Naive thymus-derived CD4-positive, alpha-beta T cell (primary cell): Measurements from ENCODE around the gene CRYL1. TPM values are rescaled to one million over a fixed set of nuclear protein-coding genes. Genes with fewer than 3 reads are reported as not detected.

Source experiments
- ATAC-seq: fragments of 150-1000 bp; cut with Tn5 transposase; 2 replicates; pipeline ENCODE4 v1.10.0; 2021; ENCODE audit warnings: mild to moderate bottlenecking, moderate library complexity
- CTCF ChIA-PET: fragments of 350-600 bp; sonication (Branson Sonifier 250); formaldehyde crosslinking; loops from one replicate; lab custom pipeline; 2021; ENCODE audit warnings: antibody characterized with exemption; lab: Charles Lee
- POLR2A ChIA-PET: fragments of 350-600 bp; sonication (Branson Sonifier 250); formaldehyde crosslinking; loops from one replicate; lab custom pipeline; 2021; ENCODE audit warnings: antibody characterized with exemption, inconsistent platforms; lab: Charles Lee
- DNase-seq, 9 donors: peaks; one replicate each; pipeline versions ENCODE4 v3.0.0 to v3.0.0-alpha.2; 2020 to 2022; ENCODE audit warnings: mixed read lengths in 1 of 9
- H3K27ac ChIP-seq: one replicate; pipeline ENCODE4 v1.7.0; 2013; ENCODE audit warnings: mild to moderate bottlenecking, low read depth, low read length, moderate library complexity
- H3K27me3 ChIP-seq, 2 donors: one replicate each; pipeline ENCODE4 v1.7.0; 2013; ENCODE audit warnings: low read length in 2 of 2, mild to moderate bottlenecking in 2 of 2, moderate library complexity in 2 of 2; ENCODE audit not compliant: control insufficient read depth in 2 of 2, insufficient read depth in 2 of 2
- H3K36me3 ChIP-seq, 3 experiments: 1 replicate in 2 of 3; 2 replicates in 1 of 3; pipeline ENCODE4 v1.7.0; 2013; ENCODE audit warnings: low read length in 3 of 3, mild to moderate bottlenecking in 3 of 3, moderate library complexity in 1 of 3; ENCODE audit not compliant: insufficient read depth in 3 of 3, control insufficient read depth in 2 of 3
- H3K4me1 ChIP-seq, 2 donors: one replicate each; pipeline ENCODE4 v1.7.0; 2013; ENCODE audit warnings: low read length in 2 of 2, mild to moderate bottlenecking in 2 of 2, moderate library complexity in 1 of 2; ENCODE audit not compliant: control insufficient read depth in 2 of 2, insufficient read depth in 2 of 2
- H3K4me3 ChIP-seq: 2 replicates; pipeline ENCODE4 v1.7.0; 2013; ENCODE audit warnings: mild to moderate bottlenecking, low read length
- H3K9me3 ChIP-seq, 3 experiments: 1 replicate in 2 of 3; 2 replicates in 1 of 3; pipeline ENCODE4 v1.7.0; 2013; ENCODE audit warnings: low read length in 3 of 3; ENCODE audit not compliant: control insufficient read depth in 2 of 3
- H3K27ac Mint-ChIP-seq, 9 donors: one replicate each; pipeline ENCODE4 v1.8.0; 2020 to 2022; ENCODE audit warnings: mixed read lengths in 9 of 9, mild to moderate bottlenecking in 8 of 9, moderate library complexity in 5 of 9, inconsistent platforms in 2 of 9
- H3K27me3 Mint-ChIP-seq, 5 donors: one replicate each; pipeline ENCODE4 v1.8.0; 2021 to 2022; ENCODE audit warnings: mixed read lengths in 5 of 5, mild to moderate bottlenecking in 1 of 5
- H3K36me3 Mint-ChIP-seq, 5 donors: one replicate each; pipeline ENCODE4 v1.8.0; 2020 to 2022; ENCODE audit warnings: mixed read lengths in 5 of 5, mild to moderate bottlenecking in 3 of 5, inconsistent platforms in 1 of 5
- H3K4me1 Mint-ChIP-seq, 7 donors: one replicate each; pipeline ENCODE4 v1.8.0; 2020 to 2022; ENCODE audit warnings: mixed read lengths in 7 of 7, mild to moderate bottlenecking in 3 of 7, inconsistent platforms in 1 of 7
- H3K4me3 Mint-ChIP-seq, 10 donors: one replicate each; pipeline ENCODE4 v1.8.0; 2020 to 2022; ENCODE audit warnings: mild to moderate bottlenecking in 10 of 10, mixed read lengths in 10 of 10, moderate library complexity in 6 of 10, inconsistent platforms in 2 of 10
- H3K9me3 Mint-ChIP-seq, 11 donors: one replicate each; pipeline ENCODE4 v1.8.0; 2020 to 2022; ENCODE audit warnings: mixed read lengths in 11 of 11, mild to moderate bottlenecking in 4 of 11, inconsistent platforms in 1 of 11, moderate library complexity in 1 of 11
- intact Hi-C, 2 donors: fragments of 100-400 bp; cut with micrococcal nuclease; formaldehyde crosslinking; loops; one replicate each; pipeline ENCODE4 v1.15.1; 2023
- polyA plus RNA-seq, 2 donors: library from polyadenylated mRNA; unstranded; fragments of 300-500 nt; fragmentation: Illumina TruSeq; gene quantifications; one replicate each; pipeline ENCODE4 v1.2.3, GENCODE V29; 2021
- total RNA-seq, 6 experiments: library from RNA in 5 of 6; stranded (reverse) in 5 of 6; gene quantifications; 1 replicate in 5 of 6; 2 replicates in 1 of 6; pipeline ENCODE4 v1.2.3 and lab custom pipeline; 2021 to 2026

Gene CRYL1
- total and polyA plus RNA-seq, 7 experiments from 2014 or later = 12.3 to 44.1 (median 18.4) TPM

- Mint-ChIP-seq H3K4me3 (no peak overlapping the region), H3K27me3 (no peaks in the 10 kb centered on the region), H3K36me3 (peaks cover 0 to 9% (median 4%) of the 10 kb centered on the region in 5 donors), H3K4me1 (no peaks in the 10 kb centered on the region), H3K27ac (no peak overlapping the region), H3K9me3 (peaks cover 0 to 7% (median 0%) of the 10 kb centered on the region in 11 donors)
- ChIA-PET POLR2A (no interaction called here), CTCF (no interaction called here)
- intact Hi-C loops = no loop called here
- Histone ChIP-seq H3K27me3 (no peaks in the 10 kb centered on the region), H3K4me3 (no peak overlapping the region), H3K36me3 (no peaks in the 10 kb centered on the region), H3K27ac (no peak overlapping the region), H3K9me3 (no peaks in the 10 kb centered on the region), H3K4me1 (no peaks in the 10 kb centered on the region)
- ATAC-seq (no peak), DNase-seq (no peak)
These were observed 131.2 kb downstream of the CRYL1 start for GRCh38 chr13:20394506-20394905.

- no peak for DNase-seq
- no peaks in the 10 kb centered on the region for H3K4me1 ChIP-seq
- peaks cover 0 to 7% (median 0%) of the 10 kb centered on the region in 11 donors for H3K9me3 Mint-ChIP-seq
- ATAC-seq = no peak
- no peak overlapping the region for H3K4me3 ChIP-seq
- no peaks in the 10 kb centered on the region for H3K27me3 ChIP-seq
- H3K27me3 Mint-ChIP-seq = no peaks in the 10 kb centered on the region
- H3K27ac Mint-ChIP-seq = no peak overlapping the region
- no peak overlapping the region for H3K27ac ChIP-seq
- no peaks in the 10 kb centered on the region for H3K4me1 Mint-ChIP-seq
- peaks cover 0 to 9% (median 4%) of the 10 kb centered on the region in 5 donors for H3K36me3 Mint-ChIP-seq
- CTCF ChIA-PET = no interaction called here
- intact Hi-C loops = no loop called here
- H3K36me3 ChIP-seq = no peaks in the 10 kb centered on the region
- no peak overlapping the region for H3K4me3 Mint-ChIP-seq
- POLR2A ChIA-PET = no interaction called here
- no peaks in the 10 kb centered on the region for H3K9me3 ChIP-seq
These were observed 131.5 kb downstream of the CRYL1 start for GRCh38 chr13:20394169-20394501.

- POLR2A ChIA-PET = no interaction called here
- intact Hi-C loops = no loop called here
- H3K27ac ChIP-seq = no peak overlapping the region
- no peak overlapping the region for H3K4me3 ChIP-seq
- Mint-ChIP-seq H3K27me3 (no peaks in the 10 kb centered on the region), H3K9me3 (peaks cover 0 to 7% (median 0%) of the 10 kb centered on the region in 11 donors), H3K36me3 (peaks cover 0 to 9% (median 4%) of the 10 kb centered on the region in 5 donors), H3K4me1 (peaks cover 0 to 2% (median 0%) of the 10 kb centered on the region in 7 donors), H3K27ac (no peak overlapping the region), H3K4me3 (no peak overlapping the region)
- no peak for DNase-seq
- H3K9me3 ChIP-seq = no peaks in the 10 kb centered on the region
- no peak for ATAC-seq
- no peaks in the 10 kb centered on the region for H3K36me3 ChIP-seq
- H3K4me1 ChIP-seq = no peaks in the 10 kb centered on the region
- no peaks in the 10 kb centered on the region for H3K27me3 ChIP-seq
- CTCF ChIA-PET = no interaction called here
These were observed 132.1 kb downstream of the CRYL1 start for GRCh38 chr13:20393273-20394168.

- Histone ChIP-seq H3K36me3 (no peaks in the 10 kb centered on the region), H3K4me3 (no peak overlapping the region), H3K4me1 (no peaks in the 10 kb centered on the region), H3K9me3 (no peaks in the 10 kb centered on the region), H3K27me3 (no peaks in the 10 kb centered on the region), H3K27ac (no peak overlapping the region)
- intact Hi-C loops = no loop called here
- ATAC-seq (no peak), DNase-seq (no peak)
- no peak overlapping the region for H3K4me3 Mint-ChIP-seq
- H3K4me1 Mint-ChIP-seq = peaks cover 0 to 12% (median 4%) of the 10 kb centered on the region in 7 donors
- ChIA-PET CTCF (no interaction called here), POLR2A (no interaction called here)
- peaks cover 0 to 6% (median 4%) of the 10 kb centered on the region in 5 donors for H3K36me3 Mint-ChIP-seq
- H3K27me3 Mint-ChIP-seq = no peaks in the 10 kb centered on the region
- peaks cover 0 to 7% (median 0%) of the 10 kb centered on the region in 11 donors for H3K9me3 Mint-ChIP-seq
- H3K27ac Mint-ChIP-seq = no peak overlapping the region
These were observed 133.1 kb downstream of the CRYL1 start for GRCh38 chr13:20392530-20392929.

GRCh38 chr13:20391597-20392452 lies 133.8 kb downstream of the CRYL1 start:
- intact Hi-C loops = no loop called here
- POLR2A ChIA-PET = no interaction called here

GRCh38 chr13:20390526-20391175 lies 135.0 kb downstream of the CRYL1 start:
- intact Hi-C loops = no loop called here
- DNase-seq (no peak), ATAC-seq (no peak)
- Histone ChIP-seq H3K36me3 (no peaks in the 10 kb centered on the region), H3K27me3 (no peaks in the 10 kb centered on the region), H3K4me1 (no peaks in the 10 kb centered on the region), H3K9me3 (no peaks in the 10 kb centered on the region), H3K27ac (no peak overlapping the region), H3K4me3 (no peak overlapping the region)
- peaks cover 0 to 1% (median 0%) of the 10 kb centered on the region in 5 donors for H3K36me3 Mint-ChIP-seq
- no peak overlapping the region for H3K27ac Mint-ChIP-seq
- H3K9me3 Mint-ChIP-seq = peaks cover 0 to 4% (median 0%) of the 10 kb centered on the region in 11 donors
- ChIA-PET CTCF (no interaction called here), POLR2A (no interaction called here)
- no peaks in the 10 kb centered on the region for H3K27me3 Mint-ChIP-seq
- no peak overlapping the region for H3K4me3 Mint-ChIP-seq
- peaks cover 0 to 18% (median 4%) of the 10 kb centered on the region in 7 donors for H3K4me1 Mint-ChIP-seq

More at GRCh38 chr13:20391597-20392452, 133.8 kb downstream of the CRYL1 start:
- Histone ChIP-seq H3K36me3 (no peaks in the 10 kb centered on the region), H3K4me1 (no peaks in the 10 kb centered on the region), H3K9me3 (no peaks in the 10 kb centered on the region), H3K4me3 (no peak overlapping the region), H3K27me3 (no peaks in the 10 kb centered on the region), H3K27ac (no peak overlapping the region)
- DNase-seq = no peak
- peak; percentile 10 for ATAC-seq
- no peak overlapping the region for H3K27ac Mint-ChIP-seq
- CTCF ChIA-PET = no interaction called here
- no peaks in the 10 kb centered on the region for H3K27me3 Mint-ChIP-seq
- peaks cover 0 to 4% (median 0%) of the 10 kb centered on the region in 11 donors for H3K9me3 Mint-ChIP-seq
- no peak overlapping the region for H3K4me3 Mint-ChIP-seq
- peaks cover 0 to 18% (median 4%) of the 10 kb centered on the region in 7 donors for H3K4me1 Mint-ChIP-seq
- H3K36me3 Mint-ChIP-seq = peaks cover 0 to 5% (median 2%) of the 10 kb centered on the region in 5 donors
